Spleen (tissue), 7 donors: ENCODE results near the gene PCDHGB2.

ENCODE experiments used
- CTCF ChIP-seq, 11 experiments: fragments of 200-600 bp in 7 of 11; fragments of 450-650 bp in 4 of 11; sonication (generic) in 4 of 11; IDR thresholded peaks in 8 of 11; conservative IDR thresholded peaks in 3 of 11; 1 replicate in 7 of 11; 2 replicates in 4 of 11; pipeline versions ENCODE4 v1.4.0 to v1.8.0; 2016 to 2021; ENCODE audit warnings: antibody characterized with exemption in 11 of 11, inconsistent platforms in 4 of 11, mild to moderate bottlenecking in 1 of 11
- POLR2AphosphoS5 ChIP-seq, 3 donors: sonication (generic); formaldehyde crosslinking; IDR thresholded peaks; one replicate each; pipeline ENCODE4 v1.5.1; 2017; ENCODE audit warnings: antibody characterized with exemption in 3 of 3
- donor health status: DM: no; HTN: no; CAD: no; lungs with moderate emphysema.
- donor health status: DM: no; HTN: no; CAD: no.
- donor health status: DM: no; HTN: no; CAD: no.

GRCh38 chr5:141369994-141370848, 10.4 kb downstream of the PCDHGB2 start, which contains the start of gene PCDHGB3:
- peak in 3 of 11 experiments; percentile 10 to 30 (median 21) for TF ChIP-seq CTCF (IDR thresholded peaks at IDR 0.05 in 8 of 11, conservative IDR thresholded peaks at IDR 0.05 in 3 of 11)
- TF ChIP-seq POLR2AphosphoS5 (IDR thresholded peaks at IDR 0.05), result no peak
